Naive thymus-derived CD8-positive, alpha-beta T cell (primary cell): ENCODE results near the gene SMIM7. TPM values are rescaled to one million over a fixed set of nuclear protein-coding genes. Genes with fewer than 3 reads are reported as not detected.
A peak's percentile ranks its signal among the peaks of the same experiment; 100 is the strongest.

Experiments
- ATAC-seq, 2 donors: fragments of 150-1000 bp; cut with Tn5 transposase in 1 of 2; sonication (Bioruptor Pico), chemical (Tn5 transposase) in 1 of 2; 1 replicate in 1 of 2; 2 replicates in 1 of 2; pipeline ENCODE4 v1.10.0; 2021; ENCODE audit warnings: mild to moderate bottlenecking in 2 of 2, moderate library complexity in 2 of 2
- POLR2A ChIA-PET: fragments of 350-600 bp; sonication (Branson Sonifier 250); formaldehyde crosslinking; loops from one replicate; lab custom pipeline; 2021; ENCODE audit warnings: antibody characterized with exemption; lab: Charles Lee
- DNase-seq, 10 donors: peaks; one replicate each; pipeline versions ENCODE4 v3.0.0 to v3.0.0-alpha.2; 2020 to 2022
- H3K27ac Mint-ChIP-seq, 10 donors: one replicate each; pipeline ENCODE4 v1.8.0; 2020 to 2022; ENCODE audit warnings: mild to moderate bottlenecking in 10 of 10, mixed read lengths in 10 of 10, moderate library complexity in 4 of 10, inconsistent platforms in 1 of 10
- H3K27me3 Mint-ChIP-seq, 5 donors: one replicate each; pipeline ENCODE4 v1.8.0; 2021 to 2022; ENCODE audit warnings: mixed read lengths in 5 of 5
- H3K36me3 Mint-ChIP-seq, 3 donors: one replicate each; pipeline ENCODE4 v1.8.0; 2020 to 2022; ENCODE audit warnings: mixed read lengths in 3 of 3, mild to moderate bottlenecking in 2 of 3, inconsistent platforms in 1 of 3
- H3K4me1 Mint-ChIP-seq, 4 donors: one replicate each; pipeline ENCODE4 v1.8.0; 2021 to 2022; ENCODE audit warnings: mixed read lengths in 4 of 4
- H3K4me3 Mint-ChIP-seq, 10 donors: one replicate each; pipeline ENCODE4 v1.8.0; 2020 to 2022; ENCODE audit warnings: mild to moderate bottlenecking in 10 of 10, mixed read lengths in 10 of 10, moderate library complexity in 6 of 10, inconsistent platforms in 1 of 10
- H3K9me3 Mint-ChIP-seq, 9 donors: one replicate each; pipeline ENCODE4 v1.8.0; 2020 to 2022; ENCODE audit warnings: mixed read lengths in 9 of 9, mild to moderate bottlenecking in 3 of 9, inconsistent platforms in 1 of 9, moderate library complexity in 1 of 9
- polyA plus RNA-seq, 3 donors: library from polyadenylated mRNA; unstranded; fragments of 300-500 nt; fragmentation: Illumina TruSeq; gene quantifications; one replicate each; pipeline ENCODE4 v1.2.3, GENCODE V29; 2021
- total RNA-seq, 8 experiments: library from RNA in 2 of 8; stranded (reverse) in 2 of 8; gene quantifications; one replicate each; pipeline ENCODE4 v1.2.3 and lab custom pipeline; 2021 to 2026

SMIM7 gene
- total and polyA plus RNA-seq, 5 experiments from 2014 or later, result 52.7 to 104 (median 76.5) TPM

DNA sequence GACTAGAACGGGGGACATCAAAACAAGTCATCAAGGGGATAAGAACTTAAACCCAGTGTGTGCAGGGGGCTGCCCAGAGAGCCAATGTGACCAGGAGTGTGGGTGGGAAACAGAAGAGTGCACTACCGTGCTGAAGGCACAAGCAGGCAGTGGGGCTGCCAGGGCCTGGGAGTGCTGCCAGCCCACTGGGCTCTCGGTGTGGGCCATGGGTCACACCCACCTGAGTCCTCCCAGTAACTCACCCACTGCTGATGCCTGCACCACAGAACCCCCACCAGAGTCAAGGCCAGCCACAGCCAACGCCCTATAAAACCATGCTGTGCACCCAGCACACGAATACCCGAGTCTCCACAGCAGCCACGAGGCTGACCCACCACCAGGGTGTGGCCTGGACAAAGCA, 40.5 kb downstream of the SMIM7 start:
- peak overlapping the region in 6 of 10 donors; percentile 19 to 80 (median 50) for H3K27ac Mint-ChIP-seq
- H3K9me3 Mint-ChIP-seq, result no peaks in the 10 kb centered on the region
- peaks cover 39 to 97% (median 91%) of the 10 kb centered on the region in 4 donors for H3K4me1 Mint-ChIP-seq
- H3K27me3 Mint-ChIP-seq, result no peaks in the 10 kb centered on the region
- POLR2A ChIA-PET, result no interaction called here
- no peak for ATAC-seq
- H3K4me3 Mint-ChIP-seq, result peak overlapping the region in 2 of 10 donors; percentile 19 to 33
- DNase-seq, result no peak
- H3K36me3 Mint-ChIP-seq, result peaks cover 0 to 12% (median 0%) of the 10 kb centered on the region in 3 donors

DNA sequence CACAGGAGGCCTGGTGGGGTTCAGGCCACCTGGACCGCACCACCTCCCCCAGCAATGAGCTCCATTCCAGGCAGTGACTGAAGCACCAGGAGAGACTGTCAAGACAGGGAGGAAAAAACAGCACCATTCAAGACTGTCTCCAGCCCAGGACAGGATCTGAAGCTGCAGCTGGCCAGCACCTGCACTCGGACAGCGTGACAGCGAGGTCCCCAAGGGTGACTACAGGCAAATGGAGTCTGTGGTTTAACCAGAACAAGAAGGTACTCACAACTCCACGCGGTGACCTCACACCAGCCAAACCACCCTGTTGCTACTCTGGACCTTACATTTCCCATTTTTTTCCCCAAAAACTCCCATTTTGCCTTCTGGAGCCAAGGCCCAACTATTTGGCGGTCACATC, 41.7 kb downstream of the SMIM7 start:
- Mint-ChIP-seq H3K4me1 (peaks cover 43 to 96% (median 88%) of the 10 kb centered on the region in 4 donors), H3K9me3 (no peaks in the 10 kb centered on the region), H3K27ac (peak overlapping the region in 5 of 10 donors; percentile 55 to 81 (median 56)), H3K27me3 (no peaks in the 10 kb centered on the region), H3K36me3 (peaks cover 0 to 2% (median 0%) of the 10 kb centered on the region in 3 donors), H3K4me3 (peak overlapping the region in 1 of 10 donors; percentile 3)
- ATAC-seq (no peak), DNase-seq (no peak)
- POLR2A ChIA-PET, result no interaction called here

DNA sequence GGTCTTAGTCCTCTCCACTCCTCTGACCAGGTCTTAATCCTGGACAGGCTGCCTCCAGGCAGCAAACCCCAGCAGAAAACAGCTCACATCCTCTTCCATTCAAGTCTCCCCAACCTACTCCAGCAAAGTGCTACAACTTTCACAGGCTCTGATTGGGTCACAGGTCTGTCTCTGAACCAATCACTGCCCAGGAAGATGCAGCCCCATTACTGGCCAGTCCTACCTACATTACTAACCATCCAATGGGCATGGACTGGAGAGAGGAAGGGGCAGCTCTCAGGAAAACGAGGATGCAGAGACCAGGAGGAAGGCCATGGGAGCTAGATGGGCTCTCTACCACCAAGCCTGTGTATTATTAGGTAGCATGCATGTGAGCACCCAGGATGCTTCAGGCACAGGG, 44.1 kb downstream of the SMIM7 start:
- DNase-seq, result no peak
- Mint-ChIP-seq H3K36me3 (no peaks in the 10 kb centered on the region), H3K4me3 (no peak overlapping the region), H3K27ac (peak overlapping the region in 5 of 10 donors; percentile 1 to 78 (median 64)), H3K27me3 (no peaks in the 10 kb centered on the region), H3K9me3 (no peaks in the 10 kb centered on the region), H3K4me1 (peaks cover 43 to 95% (median 86%) of the 10 kb centered on the region in 4 donors)
- POLR2A ChIA-PET, result no interaction called here
- ATAC-seq, result peak in 1 of 2 donors; percentile 23

DNA sequence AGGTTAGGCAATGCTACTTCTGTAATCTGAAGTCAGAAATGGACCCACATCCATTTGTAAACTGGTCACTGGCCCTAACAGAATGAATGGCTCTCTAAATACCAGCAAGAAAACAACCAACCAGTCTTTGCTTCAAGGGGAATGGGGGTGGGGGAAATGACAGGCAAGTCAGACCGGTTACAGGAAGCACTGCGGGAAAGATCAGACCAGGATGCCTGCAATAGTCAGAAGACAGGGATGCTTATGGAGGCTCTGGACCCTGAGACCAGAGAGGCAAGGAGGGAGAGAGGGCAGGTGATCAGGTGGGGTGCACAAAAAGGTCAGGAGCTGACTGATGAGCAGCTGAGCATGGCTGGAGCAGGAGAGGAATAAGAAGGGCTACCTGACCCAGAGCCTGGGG, 45.0 kb downstream of the SMIM7 start:
- DNase-seq (no peak), ATAC-seq (peak in 1 of 2 donors; percentile 20)
- Mint-ChIP-seq H3K9me3 (no peaks in the 10 kb centered on the region), H3K36me3 (no peaks in the 10 kb centered on the region), H3K4me1 (peaks cover 45 to 91% (median 83%) of the 10 kb centered on the region in 4 donors), H3K27me3 (no peaks in the 10 kb centered on the region), H3K27ac (peak overlapping the region in 9 of 10 donors; percentile 19 to 90 (median 74)), H3K4me3 (peak overlapping the region in 9 of 10 donors; percentile 3 to 56 (median 40))
- POLR2A ChIA-PET, result no interaction called here

DNA sequence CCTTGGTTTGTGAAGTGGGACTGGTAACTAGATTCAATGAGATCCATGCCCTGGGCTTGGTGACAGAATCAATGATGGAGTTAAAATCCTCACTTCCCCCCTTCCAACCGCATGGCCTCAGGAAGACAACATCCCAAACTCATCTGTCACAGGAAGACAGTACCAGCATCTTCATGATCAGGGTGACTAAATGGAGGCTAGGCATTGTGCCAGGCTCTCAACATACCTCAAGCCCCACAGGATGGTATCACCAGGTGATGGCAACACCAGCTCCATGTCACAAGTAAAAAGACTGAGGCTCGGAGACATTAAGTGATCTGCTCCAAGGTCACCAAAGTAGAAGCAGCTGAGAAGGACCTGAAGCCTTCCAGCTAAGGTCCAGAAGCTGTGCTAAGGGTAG, 46.1 kb downstream of the SMIM7 start:
- Mint-ChIP-seq H3K27ac (peak overlapping the region in 6 of 10 donors; percentile 25 to 69 (median 42)), H3K4me3 (no peak overlapping the region), H3K27me3 (no peaks in the 10 kb centered on the region)

DNA sequence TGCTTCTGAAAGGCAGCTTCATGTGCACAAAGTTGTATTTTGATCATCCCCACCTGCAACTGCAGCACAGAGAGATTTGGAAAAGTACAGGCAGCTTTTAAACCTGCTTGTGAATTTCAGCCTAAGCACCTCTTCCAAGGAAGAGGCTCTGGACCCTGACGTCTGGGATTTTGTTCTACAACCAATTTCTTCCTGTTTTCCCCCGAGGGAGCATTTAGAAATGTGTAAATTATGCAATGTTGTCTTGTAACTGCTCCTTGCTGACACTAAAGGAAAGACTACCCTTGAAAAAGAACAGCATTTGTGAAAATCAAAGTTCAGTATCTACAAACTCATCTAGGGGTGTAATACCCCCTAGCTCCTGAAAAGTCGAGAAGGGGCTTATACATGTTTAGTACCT, 47.3 kb downstream of the SMIM7 start:
- Mint-ChIP-seq H3K4me3 (no peak overlapping the region), H3K4me1 (peaks cover 37 to 91% (median 72%) of the 10 kb centered on the region in 4 donors), H3K27ac (peak overlapping the region in 5 of 10 donors; percentile 23 to 66 (median 52)), H3K27me3 (no peaks in the 10 kb centered on the region), H3K9me3 (no peaks in the 10 kb centered on the region), H3K36me3 (no peaks in the 10 kb centered on the region)
- POLR2A ChIA-PET, result no interaction called here
- no peak for DNase-seq
- ATAC-seq, result no peak

More for the DNA sequence above, 46.1 kb downstream of the SMIM7 start:
- POLR2A ChIA-PET, result interaction anchor here (0.7 to 1.1 kb wide), 2 partner anchors 9 to 24 kb away, joined by 3 to 4 read pairs; no protein-coding TSS in a partner anchor
- Mint-ChIP-seq H3K36me3 (no peaks in the 10 kb centered on the region), H3K9me3 (no peaks in the 10 kb centered on the region), H3K4me1 (peaks cover 39 to 91% (median 73%) of the 10 kb centered on the region in 4 donors)
- no peak for ATAC-seq
- DNase-seq, result no peak

DNA sequence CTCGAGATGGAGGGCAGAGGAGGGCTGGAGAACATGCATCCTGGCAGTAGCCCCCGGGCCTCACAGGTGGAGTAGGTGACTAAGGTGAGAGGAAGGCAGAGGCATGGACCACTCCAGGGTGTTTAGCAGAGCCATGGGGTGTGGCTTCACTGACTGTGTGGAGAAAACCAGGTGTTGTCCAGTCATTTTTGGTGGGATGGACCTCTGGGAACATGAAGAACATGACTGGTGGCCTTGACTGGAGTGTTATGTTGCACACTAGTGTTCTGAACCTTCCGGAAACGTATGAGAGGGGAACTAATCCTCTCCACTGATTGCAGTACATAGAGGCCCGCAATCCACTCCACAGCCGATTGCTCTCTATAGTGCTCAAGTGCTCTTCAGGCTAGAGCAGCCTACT, 48.8 kb downstream of the SMIM7 start:
- Mint-ChIP-seq H3K27me3 (no peaks in the 10 kb centered on the region), H3K9me3 (no peaks in the 10 kb centered on the region), H3K36me3 (no peaks in the 10 kb centered on the region), H3K4me1 (peaks cover 24 to 81% (median 60%) of the 10 kb centered on the region in 4 donors), H3K4me3 (no peak overlapping the region), H3K27ac (peak overlapping the region in 6 of 10 donors; percentile 12 to 69 (median 42))
- no peak for ATAC-seq
- POLR2A ChIA-PET, result no interaction called here
- no peak for DNase-seq

DNA sequence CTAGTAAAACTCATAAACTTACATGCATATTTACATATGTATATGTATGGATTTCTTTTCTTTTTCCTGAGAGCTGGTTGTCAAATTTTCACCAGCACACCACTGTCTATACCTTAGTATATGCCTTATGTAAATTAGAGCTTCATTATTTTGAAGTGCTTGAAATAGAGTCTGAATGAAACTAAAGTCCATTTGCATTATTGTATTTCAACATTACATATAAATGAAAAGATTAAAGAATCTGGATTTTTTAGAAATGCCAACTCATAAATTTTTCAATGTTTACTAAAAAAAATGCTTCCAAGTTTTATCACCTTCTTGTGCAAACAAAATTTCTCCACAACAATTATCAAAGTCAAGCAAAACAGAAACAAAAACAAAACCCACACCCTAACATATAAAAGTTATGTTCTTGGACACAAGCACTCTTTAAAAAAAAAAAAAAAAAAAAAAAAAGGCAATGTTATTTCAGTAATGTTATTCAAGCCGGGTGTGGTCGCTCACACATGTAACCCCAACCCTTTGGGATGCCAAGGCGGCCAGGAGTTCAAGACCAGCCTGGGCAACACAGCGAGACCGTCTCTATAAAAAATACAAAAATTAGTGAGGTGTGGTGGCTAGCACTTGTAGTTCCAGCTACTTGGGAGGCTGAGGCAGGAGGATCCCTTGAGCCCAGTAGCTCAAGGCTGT, 50.3 kb downstream of the SMIM7 start:
- ATAC-seq (no peak), DNase-seq (no peak)
- H3K27ac Mint-ChIP-seq, result no peak overlapping the region
- POLR2A ChIA-PET, result no interaction called here
- peaks cover 0 to 5% (median 0%) of the 10 kb centered on the region in 3 donors for H3K36me3 Mint-ChIP-seq
- no peaks in the 10 kb centered on the region for H3K9me3 Mint-ChIP-seq
- H3K27me3 Mint-ChIP-seq, result no peaks in the 10 kb centered on the region
- H3K4me3 Mint-ChIP-seq, result no peak overlapping the region
- H3K4me1 Mint-ChIP-seq, result peaks cover 24 to 79% (median 55%) of the 10 kb centered on the region in 4 donors

DNA sequence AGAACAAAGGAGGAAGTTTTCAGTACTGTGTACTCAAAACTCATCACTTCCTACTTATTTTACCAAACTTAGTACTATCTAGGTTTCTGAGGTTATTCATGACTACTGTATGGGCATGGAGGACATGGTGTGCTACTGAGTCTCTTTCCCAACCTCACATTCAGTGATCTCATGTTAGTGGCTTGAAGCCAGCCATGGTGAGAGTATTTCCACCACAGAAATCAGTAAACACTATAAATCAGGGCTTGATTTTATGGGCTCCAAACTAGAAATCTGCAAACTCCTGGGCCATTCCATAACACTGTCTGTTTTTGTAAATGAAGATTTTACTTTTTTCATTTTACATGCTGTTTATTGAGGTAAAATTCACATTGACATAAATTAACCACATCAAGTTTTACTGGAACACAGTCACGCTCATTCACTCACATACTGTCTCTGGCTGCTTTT, 51.6 kb downstream of the SMIM7 start:
- ATAC-seq (no peak), DNase-seq (no peak)
- no peak overlapping the region for H3K4me3 Mint-ChIP-seq
- peak overlapping the region in 6 of 10 donors; percentile 17 to 45 (median 26) for H3K27ac Mint-ChIP-seq
- H3K9me3 Mint-ChIP-seq, result no peaks in the 10 kb centered on the region
- peaks cover 0 to 8% (median 0%) of the 10 kb centered on the region in 3 donors for H3K36me3 Mint-ChIP-seq
- peaks cover 24 to 78% (median 57%) of the 10 kb centered on the region in 4 donors for H3K4me1 Mint-ChIP-seq
- H3K27me3 Mint-ChIP-seq, result no peaks in the 10 kb centered on the region
- POLR2A ChIA-PET, result no interaction called here

DNA sequence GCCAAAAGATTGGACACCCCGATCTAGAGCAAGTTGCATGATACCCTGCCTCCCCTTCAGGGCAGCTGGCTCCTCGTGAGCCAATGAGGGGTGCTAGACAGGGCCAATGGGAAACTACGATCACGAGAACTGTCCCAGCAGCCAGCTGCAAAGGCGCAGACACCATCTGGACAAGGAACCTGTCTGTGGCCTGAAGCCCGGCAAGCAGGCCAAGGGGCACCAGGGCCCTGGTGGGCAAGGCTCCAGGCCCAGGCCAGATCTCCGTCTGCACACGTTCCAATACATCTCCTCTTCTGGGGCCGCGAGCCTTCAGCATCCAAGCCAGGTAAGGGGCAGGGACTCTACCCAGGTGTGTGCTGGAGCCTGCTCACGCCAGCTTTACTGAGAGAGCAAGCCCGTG, 52.1 kb downstream of the SMIM7 start:
- Mint-ChIP-seq H3K27ac (peak overlapping the region in 6 of 10 donors; percentile 20 to 72 (median 46)), H3K27me3 (no peaks in the 10 kb centered on the region), H3K9me3 (no peaks in the 10 kb centered on the region), H3K36me3 (peaks cover 0 to 8% (median 0%) of the 10 kb centered on the region in 3 donors), H3K4me3 (no peak overlapping the region), H3K4me1 (peaks cover 22 to 74% (median 57%) of the 10 kb centered on the region in 4 donors)
- ATAC-seq (no peak), DNase-seq (no peak)
- POLR2A ChIA-PET, result no interaction called here

DNA sequence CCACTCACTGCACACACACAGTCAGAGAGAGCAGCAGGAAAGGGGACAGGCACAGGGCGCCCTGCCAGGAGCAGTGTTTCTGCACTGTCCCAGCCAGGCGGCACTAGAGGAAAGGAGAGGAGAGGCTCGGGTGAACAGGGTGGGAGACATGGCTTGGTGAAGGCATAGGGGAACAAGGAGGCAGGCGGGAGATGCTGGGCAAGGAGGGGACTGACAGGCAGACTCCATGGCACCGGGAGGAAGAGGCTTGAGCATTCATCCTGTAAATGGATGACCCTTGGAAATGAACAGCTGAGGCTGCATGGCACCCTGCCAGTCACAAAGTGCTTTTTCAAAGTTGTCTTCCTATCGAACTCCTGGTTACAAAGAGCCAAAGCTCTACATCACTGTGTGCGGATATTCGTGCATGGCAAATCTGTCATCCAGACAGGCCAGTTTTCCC, 54.4 kb downstream of the SMIM7 start:
- DNase-seq, result no peak
- Mint-ChIP-seq H3K27me3 (no peaks in the 10 kb centered on the region), H3K36me3 (peaks cover 0 to 8% (median 0%) of the 10 kb centered on the region in 3 donors), H3K27ac (no peak overlapping the region), H3K4me3 (no peak overlapping the region), H3K9me3 (no peaks in the 10 kb centered on the region), H3K4me1 (peaks cover 22 to 64% (median 50%) of the 10 kb centered on the region in 4 donors)
- POLR2A ChIA-PET, result no interaction called here
- ATAC-seq, result no peak

DNA sequence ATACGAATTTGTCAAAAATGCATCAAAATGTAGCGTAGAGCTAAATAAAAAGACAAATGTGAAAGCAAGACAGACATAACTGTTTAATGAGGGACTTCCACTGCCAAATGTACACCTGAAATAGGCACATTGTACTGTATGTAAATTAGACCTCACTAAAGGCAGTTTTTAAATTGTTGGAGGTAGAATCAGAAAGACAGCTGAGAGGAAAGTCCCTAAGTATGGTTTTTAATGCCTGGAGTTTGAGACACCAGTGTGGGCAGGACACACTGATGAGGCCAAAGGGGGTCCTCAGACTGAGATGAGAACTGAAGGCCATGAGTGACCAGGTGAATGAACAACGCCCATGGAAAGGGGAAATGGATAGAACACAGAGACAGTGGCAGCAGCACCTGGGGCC, 54.8 kb downstream of the SMIM7 start:
- DNase-seq, result no peak
- ATAC-seq, result no peak
- no peak overlapping the region for H3K4me3 Mint-ChIP-seq
- H3K27ac Mint-ChIP-seq, result no peak overlapping the region
- no peaks in the 10 kb centered on the region for H3K9me3 Mint-ChIP-seq
- H3K4me1 Mint-ChIP-seq, result peaks cover 23 to 66% (median 51%) of the 10 kb centered on the region in 4 donors
- H3K36me3 Mint-ChIP-seq, result peaks cover 0 to 8% (median 0%) of the 10 kb centered on the region in 3 donors
- POLR2A ChIA-PET, result interaction anchor here (1.2 kb wide), 1 partner anchor 9 kb away, joined by 3 read pairs; no protein-coding TSS in a partner anchor
- no peaks in the 10 kb centered on the region for H3K27me3 Mint-ChIP-seq

DNA sequence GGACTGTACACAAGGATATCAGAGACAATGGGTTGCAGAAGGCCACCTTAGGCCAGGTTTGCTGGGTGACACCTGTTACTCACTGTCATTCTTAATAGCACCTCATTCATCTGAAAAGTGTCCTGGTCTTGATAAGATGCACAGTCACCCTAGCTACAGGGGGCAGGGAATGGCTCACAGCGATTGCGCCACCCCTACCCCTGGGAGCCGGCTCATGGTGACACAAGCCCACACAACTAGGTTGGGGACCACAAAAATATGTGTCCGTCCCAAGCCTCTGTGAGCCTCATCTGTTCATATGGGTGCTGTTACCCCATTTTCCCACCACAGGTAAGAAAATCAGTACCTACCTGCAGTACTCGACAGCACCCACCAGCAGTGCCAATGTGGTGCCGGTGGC, 55.3 kb downstream of the SMIM7 start:
- peaks cover 0 to 8% (median 0%) of the 10 kb centered on the region in 3 donors for H3K36me3 Mint-ChIP-seq
- no peaks in the 10 kb centered on the region for H3K9me3 Mint-ChIP-seq
- peaks cover 23 to 65% (median 54%) of the 10 kb centered on the region in 4 donors for H3K4me1 Mint-ChIP-seq
- no peak overlapping the region for H3K4me3 Mint-ChIP-seq
- POLR2A ChIA-PET, result interaction anchor here (1.2 kb wide), 1 partner anchor 10 kb away, joined by 3 read pairs; no protein-coding TSS in a partner anchor
- H3K27me3 Mint-ChIP-seq, result no peaks in the 10 kb centered on the region
- no peak for DNase-seq
- no peak for ATAC-seq
- no peak overlapping the region for H3K27ac Mint-ChIP-seq
